ENCODE measurements around the gene FOXF1. TPM values are rescaled to one million over a fixed set of nuclear protein-coding genes. Genes with fewer than 3 reads are reported as not detected.

Gene FOXF1
- polyA plus RNA-seq, 1 donor (not counting 4 experiments of a cell fraction or from before 2014, with no cell fraction given) = not detected

- Histone ChIP-seq H3K9me3 (ENCODE audit: control insufficient read depth, low read depth, low read length) (peaks cover 4% of the 10 kb centered on the region), H4K20me1 (ENCODE audit: control insufficient read depth, extremely low read depth, insufficient read depth, low read length) (no peaks in the 10 kb centered on the region), H3K27ac (ENCODE audit: control insufficient read depth, insufficient read depth, low read length) (no peak overlapping the region), H2AFZ (ENCODE audit: control insufficient read depth, low read length) (no peak overlapping the region), H3K79me2 (ENCODE audit: control insufficient read depth, insufficient read depth, low read length) (no peaks in the 10 kb centered on the region), H3K4me2 (ENCODE audit: control insufficient read depth, extremely low read depth, insufficient read depth, low read depth, low read length) (no peak overlapping the region), H3K9me1 (ENCODE audit: control insufficient read depth, extremely low read depth, insufficient read depth, low read length) (no peaks in the 10 kb centered on the region), H3K27me3 (ENCODE audit: control insufficient read depth, extremely low read depth, insufficient read depth, low read length) (peaks cover 18% of the 10 kb centered on the region), H3K36me3 (ENCODE audit: control insufficient read depth in 2 of 2, extremely low read depth in 1 of 2, insufficient read depth in 2 of 2, low read length in 2 of 2) (no peaks in the 10 kb centered on the region), H3K4me3 (ENCODE audit: control insufficient read depth in 2 of 3, extremely low read depth in 1 of 3, insufficient read depth in 2 of 3, low read depth in 1 of 3, low read length in 3 of 3) (no peak overlapping the region), H3K9ac (ENCODE audit: control insufficient read depth, extremely low read depth, insufficient read depth, low read length) (no peak overlapping the region), H3K4me1 (ENCODE audit: control insufficient read depth, extremely low read depth, insufficient read depth, low read length) (no peaks in the 10 kb centered on the region)
- no peak for DNase-seq (ENCODE audit: low read depth, low spot score)
- dilution Hi-C loops (cut with MboI; ENCODE audit: extremely low pct_ligation_motif_present, low sequenced_read_pairs) = no loop called here
- TF ChIP-seq CTCF (optimal IDR thresholded peaks at IDR 0.05 in 1 of 3, IDR thresholded peaks at IDR 0.05 in 1 of 3, conservative IDR thresholded peaks at IDR 0.05 in 1 of 3; ENCODE audit: extremely low read depth in 1 of 3, insufficient read depth in 2 of 3, low read length in 3 of 3) (no peak), EZH2 (IDR thresholded peaks at IDR 0.05; ENCODE audit: low read length) (no peak)
- no peak for FAIRE-seq
Observed at GRCh38 chr16:86524029-86524428, 13.7 kb downstream of the FOXF1 start.

DNA sequence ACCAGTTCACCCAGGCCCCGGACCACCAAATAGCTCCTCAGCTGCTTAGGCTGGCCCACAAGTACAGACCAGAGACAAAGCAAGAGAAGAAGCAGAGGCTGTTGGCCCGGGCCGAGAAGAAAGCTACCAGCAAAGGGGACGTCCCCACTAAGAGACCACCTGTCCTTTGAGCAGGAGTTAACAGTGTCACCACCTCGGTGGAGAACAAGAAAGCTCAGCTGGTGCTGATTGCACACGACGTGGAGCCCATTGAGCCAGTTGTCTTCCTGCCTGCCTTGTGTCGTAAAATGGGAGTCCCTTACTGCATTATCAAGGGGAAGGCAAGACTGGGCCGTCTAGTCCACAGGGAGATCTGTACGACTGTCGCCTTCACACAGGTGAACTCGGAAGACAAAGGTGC lies 15.4 kb downstream of the FOXF1 start:
- DNase-seq (ENCODE audit: low read depth, low spot score) (no peak), FAIRE-seq (no peak)
- Histone ChIP-seq H3K4me3 (ENCODE audit: control insufficient read depth in 2 of 3, extremely low read depth in 1 of 3, insufficient read depth in 2 of 3, low read depth in 1 of 3, low read length in 3 of 3) (no peak overlapping the region), H3K4me2 (ENCODE audit: control insufficient read depth, extremely low read depth, insufficient read depth, low read depth, low read length) (no peak overlapping the region), H3K9me3 (ENCODE audit: control insufficient read depth, low read depth, low read length) (peaks cover 4% of the 10 kb centered on the region), H4K20me1 (ENCODE audit: control insufficient read depth, extremely low read depth, insufficient read depth, low read length) (no peaks in the 10 kb centered on the region), H3K27me3 (ENCODE audit: control insufficient read depth, extremely low read depth, insufficient read depth, low read length) (peaks cover 12% of the 10 kb centered on the region), H3K9me1 (ENCODE audit: control insufficient read depth, extremely low read depth, insufficient read depth, low read length) (no peaks in the 10 kb centered on the region), H3K9ac (ENCODE audit: control insufficient read depth, extremely low read depth, insufficient read depth, low read length) (no peak overlapping the region), H3K4me1 (ENCODE audit: control insufficient read depth, extremely low read depth, insufficient read depth, low read length) (no peaks in the 10 kb centered on the region), H3K36me3 (ENCODE audit: control insufficient read depth in 2 of 2, extremely low read depth in 1 of 2, insufficient read depth in 2 of 2, low read length in 2 of 2) (no peaks in the 10 kb centered on the region), H2AFZ (ENCODE audit: control insufficient read depth, low read length) (no peak overlapping the region), H3K27ac (ENCODE audit: control insufficient read depth, insufficient read depth, low read length) (no peak overlapping the region), H3K79me2 (ENCODE audit: control insufficient read depth, insufficient read depth, low read length) (no peaks in the 10 kb centered on the region)
- dilution Hi-C loops (cut with MboI; ENCODE audit: extremely low pct_ligation_motif_present, low sequenced_read_pairs) = no loop called here
- TF ChIP-seq EZH2 (IDR thresholded peaks at IDR 0.05; ENCODE audit: low read length) (no peak), CTCF (optimal IDR thresholded peaks at IDR 0.05 in 1 of 3, IDR thresholded peaks at IDR 0.05 in 1 of 3, conservative IDR thresholded peaks at IDR 0.05 in 1 of 3; ENCODE audit: extremely low read depth in 1 of 3, insufficient read depth in 2 of 3, low read length in 3 of 3) (no peak)

All from keratinocyte (primary cell).